ENCODE results near the gene TTLL5. TPM values are rescaled to one million over a fixed set of nuclear protein-coding genes. Genes with fewer than 3 reads are reported as not detected.

Gene TTLL5
- polyA plus RNA-seq, 1 of the 3 experiments (the other 2 are of a cell fraction) = 9.6 TPM

GRCh38 chr14:75770635-75771034, 109.6 kb downstream of the TTLL5 start:
- H3K4me1 ChIP-seq (ENCODE audit: control insufficient read depth in 1 of 2, insufficient read depth in 2 of 2, low read depth in 1 of 2, low read length in 1 of 2) = no peaks in the 10 kb centered on the region
- H3F3A ChIP-seq (replicated peaks; ENCODE audit: insufficient read depth) = no peaks in the 10 kb centered on the region
- TF ChIP-seq EP300 (IDR thresholded peaks at IDR 0.05; ENCODE audit: borderline replicate concordance in 1 of 2, low read depth in 1 of 2, low read length in 1 of 2) = no peak
- TF ChIP-seq ZBTB33 (IDR thresholded peaks at IDR 0.05; ENCODE audit: borderline replicate concordance, low read depth) = no peak
- TF ChIP-seq SMC3 (IDR thresholded peaks at IDR 0.05; ENCODE audit: low read depth, low read length) = no peak
- no peak for TF ChIP-seq CTCF (IDR thresholded peaks at IDR 0.05)
- no peak for TF ChIP-seq EZH2phosphoT487 (IDR thresholded peaks at IDR 0.05; ENCODE audit: borderline replicate concordance, low read depth)
- TF ChIP-seq NRF1 (IDR thresholded peaks at IDR 0.05; ENCODE audit: low read depth, low read length) = no peak
- TF ChIP-seq FOXM1 (IDR thresholded peaks at IDR 0.05; ENCODE audit: low read depth) = no peak
- no peak for TF ChIP-seq NFIC (IDR thresholded peaks at IDR 0.05; ENCODE audit: borderline replicate concordance)
- TF ChIP-seq RCOR1 (IDR thresholded peaks at IDR 0.05; ENCODE audit: low read length) = no peak
- TF ChIP-seq FOXJ3 (CRISPR knock-in tag; IDR thresholded peaks at IDR 0.05) = no peak
- H3K9ac ChIP-seq = no peak overlapping the region
- H3K9me3 ChIP-seq = no peaks in the 10 kb centered on the region
- H3K79me2 ChIP-seq (ENCODE audit: insufficient read depth) = no peaks in the 10 kb centered on the region
- CTCF ChIA-PET = interaction anchor here (1.1 to 1.9 kb wide), 2 partner anchors 62 to 74 kb away, joined by 3 to 6 read pairs; no protein-coding TSS in a partner anchor
- 100% methylated on average over 2 of the region's 2 CpGs for WGBS (ENCODE audit: low lambda C conversion rate)
- DNase-seq = no peak
- H3K36me3 ChIP-seq (replicated peaks in 1 of 2; ENCODE audit: control insufficient read depth in 1 of 2, insufficient read depth in 2 of 2, low read length in 1 of 2) = peaks cover 19 to 22% of the 10 kb centered on the region in 2 experiments
- H4K20me1 ChIP-seq (ENCODE audit: insufficient read depth) = no peaks in the 10 kb centered on the region
- H3K4me3 ChIP-seq (ENCODE audit: low read depth in 2 of 2, low read length in 1 of 2) = no peak overlapping the region
- no peak overlapping the region for H3K4me2 ChIP-seq
- no peaks in the 10 kb centered on the region for H3K27me3 ChIP-seq (ENCODE audit: insufficient read depth)
- no peak overlapping the region for H3K27ac ChIP-seq (ENCODE audit: low read depth in 2 of 2, low read length in 1 of 2)
- POLR2A ChIA-PET = no interaction called here
- no peaks in the 10 kb centered on the region for H3K9me2 ChIP-seq
- no peak overlapping the region for H2AFZ ChIP-seq (ENCODE audit: low read depth)

- POLR2A ChIA-PET = no interaction called here
- H3K27me3 ChIP-seq (ENCODE audit: insufficient read depth) = no peaks in the 10 kb centered on the region
- no peak for TF ChIP-seq USF2 (IDR thresholded peaks at IDR 0.05; ENCODE audit: borderline replicate concordance, low read depth, low read length)
- H3K79me2 ChIP-seq (ENCODE audit: insufficient read depth) = no peaks in the 10 kb centered on the region
- 97% methylated on average over 6 of the region's 6 CpGs for WGBS (ENCODE audit: low lambda C conversion rate)
- no peak overlapping the region for H3K4me3 ChIP-seq (ENCODE audit: low read depth in 2 of 2, low read length in 1 of 2)
- CTCF ChIA-PET = interaction anchor here (0.7 kb wide), 1 partner anchor 63 kb away, joined by 3 read pairs; no protein-coding TSS in a partner anchor
- no peak overlapping the region for H2AFZ ChIP-seq (ENCODE audit: low read depth)
- no peak for DNase-seq
- H3K9me2 ChIP-seq = no peaks in the 10 kb centered on the region
- no peak overlapping the region for H3K27ac ChIP-seq (ENCODE audit: low read depth in 2 of 2, low read length in 1 of 2)
- H4K20me1 ChIP-seq (ENCODE audit: insufficient read depth) = no peaks in the 10 kb centered on the region
- no peak overlapping the region for H3K4me2 ChIP-seq
- no peaks in the 10 kb centered on the region for H3K4me1 ChIP-seq (ENCODE audit: control insufficient read depth in 1 of 2, insufficient read depth in 2 of 2, low read depth in 1 of 2, low read length in 1 of 2)
- no peaks in the 10 kb centered on the region for H3K9me3 ChIP-seq
- no peaks in the 10 kb centered on the region for H3F3A ChIP-seq (replicated peaks; ENCODE audit: insufficient read depth)
- H3K36me3 ChIP-seq (replicated peaks in 1 of 2; ENCODE audit: control insufficient read depth in 1 of 2, insufficient read depth in 2 of 2, low read length in 1 of 2) = peaks cover 21 to 25% of the 10 kb centered on the region in 2 experiments
- no peak overlapping the region for H3K9ac ChIP-seq
Measured at GRCh38 chr14:75771595-75771994, 110.5 kb downstream of the TTLL5 start.

All from SK-N-SH (cell line).